Activated T-cell treated with anti-CD3 and anti-CD28 coated beads, Interleukin-2, amount 50 U/mL, for 72 hours (primary cell): ENCODE measurements around the gene OGN. TPM values are rescaled to one million over a fixed set of nuclear protein-coding genes. Genes with fewer than 3 reads are reported as not detected.

Experiments used
- ATAC-seq, 2 donors: fragments of 150-1000 bp; cut with Tn5 transposase; replicated peaks in 1 of 2; 2 replicates each; pipeline ENCODE4 v1.10.0; 2021; ENCODE audit warnings: moderate library complexity in 2 of 2, mild to moderate bottlenecking in 1 of 2
- DNase-seq, 2 donors: peaks; one replicate each; pipeline ENCODE4 v3.0.0; 2021 to 2022; ENCODE audit warnings: mixed read lengths in 1 of 2
- H3K27ac Mint-ChIP-seq: one replicate; pipeline ENCODE4 v1.8.0; 2022; ENCODE audit warnings: mild to moderate bottlenecking, moderate library complexity, mixed read lengths
- H3K27me3 Mint-ChIP-seq: one replicate; pipeline ENCODE4 v1.8.0; 2022; ENCODE audit warnings: low read depth, mixed read lengths
- H3K36me3 Mint-ChIP-seq, 2 donors: one replicate each; pipeline ENCODE4 v1.8.0; 2022; ENCODE audit warnings: mixed read lengths in 2 of 2, mild to moderate bottlenecking in 1 of 2; ENCODE audit not compliant: insufficient read depth in 2 of 2
- H3K4me1 Mint-ChIP-seq: one replicate; pipeline ENCODE4 v1.8.0; 2022; ENCODE audit warnings: low read depth, mixed read lengths
- H3K4me3 Mint-ChIP-seq, 2 donors: one replicate each; pipeline ENCODE4 v1.8.0; 2022; ENCODE audit warnings: mild to moderate bottlenecking in 2 of 2, mixed read lengths in 2 of 2, moderate library complexity in 2 of 2
- H3K9me3 Mint-ChIP-seq, 2 donors: one replicate each; pipeline ENCODE4 v1.8.0; 2022; ENCODE audit warnings: mixed read lengths in 2 of 2
- total RNA-seq, 2 donors: library from RNA; stranded (reverse); gene quantifications; one replicate each; pipeline ENCODE4 v1.2.3, GENCODE V29; 2022

OGN gene
- total RNA-seq, 2 donors from 2014 or later: not detected

DNA sequence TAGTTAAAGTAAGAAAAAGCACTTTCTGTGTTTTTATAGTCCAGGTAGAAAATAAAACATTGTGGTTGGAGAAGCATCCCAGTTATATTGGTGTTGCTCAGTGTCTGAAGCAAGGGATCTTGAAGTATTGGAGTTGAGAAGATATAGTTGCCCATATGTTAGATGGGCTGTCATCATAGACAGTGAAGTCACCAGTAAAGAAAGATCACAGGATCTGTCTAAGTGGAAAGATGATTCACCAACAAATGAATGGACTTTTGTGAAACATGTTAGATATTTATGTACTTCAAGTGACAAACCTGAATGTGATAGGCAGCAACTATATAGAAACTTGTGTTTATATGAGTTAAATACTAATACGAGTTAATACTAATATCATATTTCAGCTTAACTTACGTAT, 11.7 kb downstream of the OGN start:
- Mint-ChIP-seq H3K27me3 (no peaks in the 10 kb centered on the region), H3K27ac (no peak overlapping the region)

DNA sequence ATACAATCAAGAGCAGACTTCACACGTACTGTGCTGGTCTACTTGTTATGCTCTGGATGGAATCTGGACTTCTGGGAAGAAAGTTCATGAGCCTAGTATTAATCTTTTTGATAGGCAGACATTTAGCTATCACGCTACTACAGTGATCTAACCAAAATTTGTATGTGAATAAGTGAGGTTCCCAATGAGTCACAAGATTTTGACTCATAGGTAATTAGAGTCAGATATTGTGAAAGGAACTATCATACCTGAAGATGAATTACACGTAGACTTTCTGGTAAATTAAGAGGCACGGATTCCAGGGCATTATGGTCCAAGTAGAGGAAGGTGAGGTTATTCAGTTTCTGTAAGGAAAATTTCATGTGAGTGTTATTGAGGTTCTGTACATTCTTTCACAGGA, 18.4 kb downstream of the OGN start:
- H3K27ac Mint-ChIP-seq: no peak overlapping the region
- ATAC-seq: no peak
- DNase-seq: no peak
- peaks cover 7% of the 10 kb centered on the region for H3K4me1 Mint-ChIP-seq
- H3K36me3 Mint-ChIP-seq: no peaks in the 10 kb centered on the region
- no peaks in the 10 kb centered on the region for H3K9me3 Mint-ChIP-seq
- no peaks in the 10 kb centered on the region for H3K27me3 Mint-ChIP-seq
- H3K4me3 Mint-ChIP-seq: no peak overlapping the region

More for the DNA sequence above, 11.7 kb downstream of the OGN start:
- no peaks in the 10 kb centered on the region for H3K36me3 Mint-ChIP-seq
- H3K4me1 Mint-ChIP-seq: no peaks in the 10 kb centered on the region
- DNase-seq: no peak
- H3K9me3 Mint-ChIP-seq: no peaks in the 10 kb centered on the region
- H3K4me3 Mint-ChIP-seq: no peak overlapping the region
- ATAC-seq: no peak

DNA sequence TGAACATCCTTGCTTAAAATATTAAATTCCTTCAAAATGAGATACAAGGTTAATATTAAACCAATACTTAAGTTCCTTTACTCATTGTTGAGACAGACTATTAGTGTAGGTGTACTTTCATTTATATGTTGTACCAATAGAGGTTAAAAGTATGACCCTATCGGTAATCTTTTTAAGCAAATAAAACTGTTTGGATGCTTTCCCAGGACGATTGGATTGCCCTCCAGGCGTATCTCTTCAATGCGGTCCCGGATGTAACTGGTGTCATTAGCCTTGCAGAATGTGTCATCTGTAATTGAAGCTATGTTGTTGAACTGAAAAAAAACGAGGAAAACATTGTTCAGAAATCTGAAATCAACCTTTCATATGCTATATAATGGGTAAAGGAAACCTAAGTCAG, 18.9 kb downstream of the OGN start:
- Mint-ChIP-seq H3K4me1 (peaks cover 7% of the 10 kb centered on the region), H3K36me3 (no peaks in the 10 kb centered on the region), H3K4me3 (no peak overlapping the region), H3K27ac (no peak overlapping the region), H3K9me3 (no peaks in the 10 kb centered on the region), H3K27me3 (no peaks in the 10 kb centered on the region)
- no peak for DNase-seq
- no peak for ATAC-seq

DNA sequence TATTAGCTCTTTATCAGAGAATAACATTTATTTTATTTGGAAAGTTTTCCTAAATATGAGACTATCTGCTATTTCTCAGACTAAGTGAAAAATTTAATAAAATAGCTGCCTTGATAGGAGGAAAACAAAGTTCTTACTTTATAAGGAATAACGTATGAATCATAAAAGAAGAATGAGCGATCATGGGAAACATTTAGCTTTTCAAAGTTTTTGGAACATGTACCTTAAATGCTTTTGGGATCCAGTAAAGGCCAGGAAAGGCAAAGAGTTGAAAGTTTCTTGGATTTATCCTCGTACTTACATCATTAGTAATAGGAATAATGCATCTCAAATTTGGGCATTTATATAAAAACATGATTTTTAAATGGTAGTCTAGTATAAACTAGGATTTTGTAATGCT, 19.4 kb downstream of the OGN start:
- no peaks in the 10 kb centered on the region for H3K9me3 Mint-ChIP-seq
- H3K27ac Mint-ChIP-seq: no peak overlapping the region
- H3K4me1 Mint-ChIP-seq: peaks cover 7% of the 10 kb centered on the region
- H3K36me3 Mint-ChIP-seq: no peaks in the 10 kb centered on the region
- ATAC-seq (no peak), DNase-seq (no peak)
- no peak overlapping the region for H3K4me3 Mint-ChIP-seq
- H3K27me3 Mint-ChIP-seq: no peaks in the 10 kb centered on the region

DNA sequence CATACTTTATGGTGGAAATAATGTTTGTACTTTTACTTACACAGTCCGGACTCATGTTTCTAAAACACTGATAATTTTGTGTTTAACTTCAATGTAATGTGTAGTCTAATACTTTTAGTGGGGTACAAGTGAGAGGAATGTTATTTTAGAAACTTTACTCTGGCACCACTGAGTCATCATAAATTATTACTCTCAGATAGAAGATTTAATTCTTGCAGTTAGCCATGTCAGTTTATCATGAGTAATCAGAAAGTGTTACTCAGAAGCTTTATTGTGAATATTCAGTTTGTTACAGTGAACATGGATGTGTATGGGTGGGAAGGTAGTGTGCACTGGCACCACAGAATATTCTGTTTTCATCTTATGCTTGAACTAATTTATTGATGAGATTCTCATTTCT, 20.0 kb downstream of the OGN start:
- peaks cover 11% of the 10 kb centered on the region for H3K4me1 Mint-ChIP-seq
- no peak overlapping the region for H3K4me3 Mint-ChIP-seq
- ATAC-seq (no peak), DNase-seq (no peak)
- H3K36me3 Mint-ChIP-seq: no peaks in the 10 kb centered on the region
- H3K9me3 Mint-ChIP-seq: no peaks in the 10 kb centered on the region
- no peaks in the 10 kb centered on the region for H3K27me3 Mint-ChIP-seq
- no peak overlapping the region for H3K27ac Mint-ChIP-seq

DNA sequence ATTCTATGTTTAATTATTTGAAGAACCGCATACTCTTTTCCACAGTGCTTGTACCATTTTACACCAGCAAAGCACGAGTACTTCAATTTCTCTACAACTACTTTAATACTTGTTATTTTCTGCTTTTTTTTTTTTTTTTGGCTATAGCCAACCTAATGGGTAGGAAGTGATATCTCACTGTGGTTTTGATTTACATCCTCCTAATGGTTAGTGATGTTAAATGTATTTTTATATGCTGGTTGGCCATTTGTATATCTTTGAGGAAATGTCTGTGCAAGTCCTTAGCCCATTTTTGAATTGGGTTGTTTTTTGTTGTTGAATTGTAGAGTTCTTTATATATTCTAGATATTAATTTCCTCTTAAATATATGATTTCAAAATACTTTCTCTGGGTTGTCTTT, 22.6 kb downstream of the OGN start:
- DNase-seq: no peak
- Mint-ChIP-seq H3K9me3 (no peaks in the 10 kb centered on the region), H3K4me1 (peaks cover 14% of the 10 kb centered on the region), H3K27me3 (no peaks in the 10 kb centered on the region), H3K36me3 (no peaks in the 10 kb centered on the region), H3K4me3 (no peak overlapping the region), H3K27ac (no peak overlapping the region)
- no peak for ATAC-seq

DNA sequence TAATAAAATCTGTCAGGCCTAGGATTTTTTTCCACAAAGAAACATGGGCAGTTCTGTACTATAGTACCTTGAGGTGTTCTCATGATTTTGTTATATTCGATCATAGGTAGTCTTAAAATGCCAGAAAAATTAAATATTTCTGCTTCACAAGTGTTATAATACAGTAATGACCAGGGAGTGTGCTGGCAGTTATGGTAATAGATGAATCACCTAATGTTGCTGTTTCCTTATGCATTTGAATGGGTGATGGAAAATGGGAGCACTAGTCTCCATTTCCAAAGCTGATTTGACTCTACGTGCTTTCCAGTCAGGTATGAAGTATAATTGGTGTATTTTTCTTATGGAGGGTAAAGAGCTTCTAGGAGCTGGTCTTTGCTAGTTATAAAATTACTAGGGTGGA, 23.8 kb downstream of the OGN start:
- H3K4me3 Mint-ChIP-seq: no peak overlapping the region
- no peak for ATAC-seq
- H3K4me1 Mint-ChIP-seq: peaks cover 7% of the 10 kb centered on the region
- no peaks in the 10 kb centered on the region for H3K27me3 Mint-ChIP-seq
- H3K36me3 Mint-ChIP-seq: peaks cover 4 to 8% of the 10 kb centered on the region in 2 donors
- peaks cover 0 to under 1% of the 10 kb centered on the region in 2 donors for H3K9me3 Mint-ChIP-seq
- no peak overlapping the region for H3K27ac Mint-ChIP-seq
- DNase-seq: no peak

DNA sequence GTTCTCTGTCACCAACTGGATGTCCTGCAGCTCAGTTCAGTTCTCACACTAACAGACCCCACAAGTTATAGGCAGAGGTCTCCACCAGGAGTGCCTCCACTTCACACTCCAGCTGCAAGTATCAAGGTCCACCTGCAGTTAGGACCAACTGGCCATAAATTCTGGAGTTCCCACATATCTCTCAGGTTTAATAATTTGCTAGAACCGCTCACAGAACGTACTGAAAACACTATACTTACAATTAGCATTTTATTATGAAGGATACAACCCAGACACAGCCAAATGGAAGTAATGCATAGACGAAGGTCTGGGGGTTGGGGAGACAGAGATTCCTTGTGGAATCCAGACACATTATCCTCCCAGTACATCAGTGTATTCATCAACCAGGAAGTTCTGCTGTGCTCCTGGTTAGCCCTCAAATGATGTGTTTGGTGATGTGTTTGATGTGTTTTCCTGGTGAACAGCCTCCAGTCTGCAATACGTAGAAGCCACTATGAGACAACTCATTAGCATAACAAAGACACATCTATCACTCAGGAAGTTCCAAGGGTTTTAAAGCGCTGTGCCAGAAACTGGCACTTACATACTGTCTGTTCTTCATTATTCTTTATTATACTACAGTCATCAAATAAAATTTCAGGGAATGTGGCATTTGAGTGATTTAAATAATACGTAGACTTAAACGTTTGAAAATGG, 25.4 kb downstream of the OGN start:
- H3K4me3 Mint-ChIP-seq: peak overlapping the region in 1 of 2 donors; percentile 39
- peak overlapping the region; percentile 88 for H3K27ac Mint-ChIP-seq
- ATAC-seq (peak in 1 of 2 donors; percentile 42), DNase-seq (no peak)
- H3K9me3 Mint-ChIP-seq: peaks cover 2% of the 10 kb centered on the region in 2 donors
- H3K4me1 Mint-ChIP-seq: peaks cover 7% of the 10 kb centered on the region
- peaks cover 7 to 20% of the 10 kb centered on the region in 2 donors for H3K36me3 Mint-ChIP-seq
- no peaks in the 10 kb centered on the region for H3K27me3 Mint-ChIP-seq

DNA sequence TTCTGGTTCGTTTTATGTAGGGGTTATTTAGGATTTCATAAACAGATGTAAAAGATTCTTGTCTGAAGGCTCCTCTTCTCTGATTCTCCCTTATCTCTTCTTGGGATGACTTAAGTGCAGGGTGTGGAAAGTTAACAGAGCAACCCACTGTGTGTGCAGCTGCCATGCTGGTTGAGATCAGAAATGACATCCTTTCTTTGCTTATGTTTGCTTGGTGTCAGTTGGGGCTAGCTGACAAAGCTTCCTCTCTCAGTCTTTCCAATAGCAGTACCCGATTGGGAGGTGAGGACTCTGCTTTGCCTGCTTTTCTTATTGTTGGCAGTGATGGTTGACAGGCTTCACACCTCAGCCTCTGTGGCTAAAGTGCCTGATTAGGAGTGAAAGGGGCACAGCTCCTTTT, 26.5 kb downstream of the OGN start:
- Mint-ChIP-seq H3K4me1 (peaks cover 7% of the 10 kb centered on the region), H3K27ac (no peak overlapping the region), H3K36me3 (peaks cover 10 to 24% of the 10 kb centered on the region in 2 donors), H3K27me3 (no peaks in the 10 kb centered on the region), H3K4me3 (no peak overlapping the region), H3K9me3 (peaks cover 2% of the 10 kb centered on the region in 2 donors)
- DNase-seq: no peak
- no peak for ATAC-seq

DNA sequence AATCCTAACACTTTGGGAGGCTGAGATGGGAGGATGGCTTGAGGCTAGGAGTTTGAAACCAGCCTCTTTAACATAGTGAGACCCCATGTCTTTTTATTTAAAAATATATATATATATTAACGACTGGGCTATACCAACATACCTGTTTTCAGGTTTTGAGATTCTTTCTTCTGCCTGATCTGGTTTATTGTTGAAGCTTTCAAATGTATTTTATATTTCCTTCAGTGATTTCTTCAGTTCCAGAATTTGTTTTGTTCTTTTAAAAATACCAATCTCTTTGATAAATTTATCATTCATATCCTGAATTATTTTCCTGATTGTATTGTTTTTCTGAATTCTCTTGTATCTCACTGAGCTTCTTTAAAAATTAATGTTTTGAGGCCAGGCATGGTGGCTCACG, 31.2 kb downstream of the OGN start:
- DNase-seq (no peak), ATAC-seq (no peak)
- H3K9me3 Mint-ChIP-seq: peaks cover 5 to 7% of the 10 kb centered on the region in 2 donors
- no peaks in the 10 kb centered on the region for H3K4me1 Mint-ChIP-seq
- no peaks in the 10 kb centered on the region for H3K27me3 Mint-ChIP-seq
- H3K4me3 Mint-ChIP-seq: no peak overlapping the region
- H3K36me3 Mint-ChIP-seq: peaks cover 16 to 32% of the 10 kb centered on the region in 2 donors
- H3K27ac Mint-ChIP-seq: no peak overlapping the region

DNA sequence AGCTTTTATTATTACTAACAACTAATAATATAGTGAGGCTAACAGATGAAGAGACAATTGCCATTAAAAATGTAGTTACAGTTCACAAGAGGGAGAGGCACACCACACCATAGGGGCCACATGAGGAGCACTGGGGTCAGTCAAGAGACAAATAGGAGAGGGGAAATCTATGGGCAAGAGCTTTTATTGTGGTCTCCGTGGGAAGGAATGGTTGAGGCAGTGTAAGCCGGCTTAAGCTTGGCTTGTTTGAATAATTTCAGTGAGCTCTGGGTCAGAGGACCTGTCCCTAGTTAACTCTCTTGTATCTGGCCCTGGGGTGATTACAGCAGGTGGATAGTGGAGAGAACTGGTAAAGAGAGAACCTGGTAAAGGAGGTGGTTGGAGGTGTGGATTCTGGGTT, 35.3 kb downstream of the OGN start:
- no peaks in the 10 kb centered on the region for H3K4me1 Mint-ChIP-seq
- ATAC-seq (no peak), DNase-seq (no peak)
- H3K36me3 Mint-ChIP-seq: peaks cover 8 to 16% of the 10 kb centered on the region in 2 donors
- H3K4me3 Mint-ChIP-seq: no peak overlapping the region
- H3K27ac Mint-ChIP-seq: no peak overlapping the region
- H3K27me3 Mint-ChIP-seq: no peaks in the 10 kb centered on the region
- H3K9me3 Mint-ChIP-seq: peaks cover 4 to 5% of the 10 kb centered on the region in 2 donors

DNA sequence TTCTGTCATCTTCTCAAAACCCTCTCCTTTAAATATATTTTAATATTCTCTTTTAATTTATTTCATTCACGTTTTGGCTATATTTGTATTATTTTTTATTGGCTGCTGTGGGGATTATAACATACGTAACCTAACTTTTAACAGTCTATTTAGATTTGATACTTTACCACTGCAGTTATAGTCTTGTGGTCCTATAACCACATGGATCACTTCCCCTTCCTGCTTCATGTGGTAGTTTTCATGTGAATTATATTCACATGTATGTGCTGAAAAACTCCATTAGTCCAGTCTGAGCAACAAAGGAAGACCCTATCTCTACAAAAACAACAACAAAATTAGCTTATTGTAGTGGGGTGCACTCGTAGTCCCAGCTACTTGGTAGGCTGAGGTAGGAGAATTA, 44.3 kb downstream of the OGN start:
- no peaks in the 10 kb centered on the region for H3K27me3 Mint-ChIP-seq
- no peak for DNase-seq
- peaks cover 1 to 5% of the 10 kb centered on the region in 2 donors for H3K9me3 Mint-ChIP-seq
- H3K36me3 Mint-ChIP-seq: peaks cover 7 to 25% of the 10 kb centered on the region in 2 donors
- no peak for ATAC-seq
- H3K4me3 Mint-ChIP-seq: no peak overlapping the region
- no peaks in the 10 kb centered on the region for H3K4me1 Mint-ChIP-seq
- H3K27ac Mint-ChIP-seq: no peak overlapping the region

DNA sequence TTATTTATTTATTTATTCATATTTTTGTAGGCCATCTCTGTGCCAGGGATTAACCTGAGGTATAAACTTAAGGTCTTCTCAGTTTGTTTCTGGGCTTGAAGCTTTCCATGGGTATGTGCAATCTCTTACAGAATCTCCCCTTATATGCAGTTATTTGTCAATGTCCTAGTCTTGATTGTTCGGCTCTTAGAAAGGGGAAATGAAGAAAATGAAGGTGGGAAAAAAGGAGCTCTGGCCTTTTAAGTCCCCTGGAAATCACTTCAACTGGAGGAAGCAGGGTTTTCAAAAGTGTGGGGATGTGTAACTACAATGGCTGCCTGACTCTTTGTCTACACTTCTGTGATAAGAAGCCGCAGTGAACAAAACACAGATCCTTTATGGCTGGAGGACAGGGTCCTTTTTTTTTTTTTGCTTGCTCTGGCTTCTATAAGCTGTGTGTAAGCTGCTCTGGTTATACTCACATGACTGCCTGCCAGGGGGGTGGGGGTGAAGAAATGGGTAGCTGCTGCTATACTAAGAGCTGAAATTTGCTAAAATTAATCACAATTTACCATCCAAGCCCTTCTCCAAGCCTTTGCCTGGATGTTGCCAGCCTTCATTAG, 44.9 kb downstream of the OGN start:
- no peak for ATAC-seq
- peaks cover 1 to 5% of the 10 kb centered on the region in 2 donors for H3K9me3 Mint-ChIP-seq
- H3K4me1 Mint-ChIP-seq: no peaks in the 10 kb centered on the region
- H3K4me3 Mint-ChIP-seq: no peak overlapping the region
- no peak overlapping the region for H3K27ac Mint-ChIP-seq
- H3K27me3 Mint-ChIP-seq: no peaks in the 10 kb centered on the region
- DNase-seq: no peak
- H3K36me3 Mint-ChIP-seq: peaks cover 7 to 28% of the 10 kb centered on the region in 2 donors

DNA sequence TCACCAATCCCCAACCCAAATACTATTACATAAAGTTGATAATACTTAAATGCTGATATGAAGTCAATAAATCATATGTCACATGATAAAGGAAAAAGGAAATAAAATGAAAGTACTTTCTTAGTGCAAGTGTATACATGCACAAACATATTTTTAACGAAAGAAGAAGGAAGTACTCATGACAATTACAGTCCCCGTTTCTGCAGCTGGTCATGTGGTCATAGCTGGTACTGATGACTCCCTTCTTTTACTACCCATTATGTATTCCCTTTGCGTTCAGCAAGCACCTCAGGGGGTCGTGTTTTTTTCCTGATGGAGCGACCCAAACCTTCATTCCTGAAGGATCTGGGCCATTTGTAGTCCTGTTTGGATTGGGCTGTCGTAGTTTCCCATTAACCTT, 51.3 kb downstream of the OGN start:
- DNase-seq (no peak), ATAC-seq (no peak)
- Mint-ChIP-seq H3K36me3 (peaks cover 15 to 39% of the 10 kb centered on the region in 2 donors), H3K27me3 (no peaks in the 10 kb centered on the region), H3K4me3 (no peak overlapping the region), H3K9me3 (peaks cover 0 to 10% of the 10 kb centered on the region in 2 donors), H3K27ac (no peak overlapping the region), H3K4me1 (no peaks in the 10 kb centered on the region)
